Thyroid gland (tissue), 4 donors: Measurements from ENCODE around the gene PTGES. TPM values are rescaled to one million over a fixed set of nuclear protein-coding genes. Genes with fewer than 3 reads are reported as not detected.

ENCODE experiments used
- DNase-seq, 2 donors: peaks; one replicate each; pipeline ENCODE4 v3.0.0-alpha.2; 2019
- H3K27ac ChIP-seq, 3 donors: fragments of 200-600 bp; sonication (generic); 1 replicate in 2 of 3; 2 replicates in 1 of 3; pipeline ENCODE4 v1.5.1; 2016 to 2019; ENCODE audit warnings: mild to moderate bottlenecking in 1 of 3, moderate library complexity in 1 of 3
- H3K27me3 ChIP-seq: fragments of 200-600 bp; sonication (generic); one replicate; pipeline ENCODE4 v1.5.1; 2019
- H3K36me3 ChIP-seq, 2 donors: fragments of 200-600 bp; sonication (generic); one replicate each; pipeline ENCODE4 v1.5.1; 2016 to 2019
- H3K4me1 ChIP-seq, 2 donors: fragments of 200-600 bp; sonication (generic); one replicate each; pipeline ENCODE4 v1.5.1; 2017 to 2019
- H3K4me3 ChIP-seq, 3 donors: fragments of 200-600 bp; sonication (generic); replicated peaks in 1 of 3; 1 replicate in 2 of 3; 2 replicates in 1 of 3; pipeline ENCODE4 v1.5.1; 2016; ENCODE audit warnings: mild to moderate bottlenecking in 1 of 3
- H3K9me3 ChIP-seq: fragments of 200-600 bp; sonication (generic); one replicate; pipeline ENCODE4 v1.5.1; 2017
- POLR2A ChIP-seq, 2 donors: fragments of 450-650 bp; IDR thresholded peaks; one replicate each; pipeline ENCODE4 v1.6.1; 2017; ENCODE audit warnings: antibody characterized with exemption in 2 of 2, mild to moderate bottlenecking in 2 of 2, moderate library complexity in 1 of 2
- WGBS, 2 donors: methylation state at CpG; one replicate each; pipeline ENCODE4 v1.1.5; 2017; 5-methylcytosine and 5-hydroxymethylcytosine counted together
- intact Hi-C: fragments of 100-400 bp; cut with DNase I; formaldehyde crosslinking; loops from one replicate; pipeline ENCODE4 v1.15.1; 2023
- total RNA-seq, 4 donors: library from RNA; depleted of rRNA; stranded (reverse); fragments of >200 nt; gene quantifications; one replicate each; pipeline ENCODE4 v1.2.3, GENCODE V29; 2016
- TF ChIP-seq, protein P1 (sequence below), 6 experiments: fragments of 200-600 bp in 3 of 6; fragments of 450-650 bp in 3 of 6; sonication (generic) in 3 of 6; IDR thresholded peaks; one replicate each; pipeline ENCODE4 v1.5.1; 2016 to 2019; ENCODE audit warnings: antibody characterized with exemption in 6 of 6, mild to moderate bottlenecking in 2 of 6, inconsistent platforms in 1 of 6, moderate library complexity in 1 of 6

Gene PTGES
- total RNA-seq, 4 donors from 2014 or later = 0.29 to 5.3 (median 2.3) TPM

DNA sequence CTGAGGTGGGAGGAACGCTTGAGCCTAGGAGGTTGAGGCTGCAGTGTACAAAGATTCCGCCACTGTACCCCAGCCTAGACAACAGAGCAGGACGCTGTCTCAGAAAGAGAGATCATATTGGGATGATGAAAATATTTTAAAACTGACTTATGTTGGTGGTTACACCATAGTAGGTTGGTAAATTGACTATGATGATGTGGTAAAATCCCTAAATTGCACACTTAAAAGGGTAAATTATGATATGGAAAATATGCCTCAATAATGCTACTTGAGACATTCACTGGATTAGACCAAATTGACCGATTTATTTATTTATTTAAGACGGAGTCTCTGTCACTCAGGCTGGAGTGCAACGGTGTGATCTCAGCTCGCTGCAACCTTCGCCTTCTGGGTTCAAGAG is 28.3 kb upstream of the PTGES start:
- H3K27ac ChIP-seq = no peak overlapping the region
- TF ChIP-seq, protein P1, sequence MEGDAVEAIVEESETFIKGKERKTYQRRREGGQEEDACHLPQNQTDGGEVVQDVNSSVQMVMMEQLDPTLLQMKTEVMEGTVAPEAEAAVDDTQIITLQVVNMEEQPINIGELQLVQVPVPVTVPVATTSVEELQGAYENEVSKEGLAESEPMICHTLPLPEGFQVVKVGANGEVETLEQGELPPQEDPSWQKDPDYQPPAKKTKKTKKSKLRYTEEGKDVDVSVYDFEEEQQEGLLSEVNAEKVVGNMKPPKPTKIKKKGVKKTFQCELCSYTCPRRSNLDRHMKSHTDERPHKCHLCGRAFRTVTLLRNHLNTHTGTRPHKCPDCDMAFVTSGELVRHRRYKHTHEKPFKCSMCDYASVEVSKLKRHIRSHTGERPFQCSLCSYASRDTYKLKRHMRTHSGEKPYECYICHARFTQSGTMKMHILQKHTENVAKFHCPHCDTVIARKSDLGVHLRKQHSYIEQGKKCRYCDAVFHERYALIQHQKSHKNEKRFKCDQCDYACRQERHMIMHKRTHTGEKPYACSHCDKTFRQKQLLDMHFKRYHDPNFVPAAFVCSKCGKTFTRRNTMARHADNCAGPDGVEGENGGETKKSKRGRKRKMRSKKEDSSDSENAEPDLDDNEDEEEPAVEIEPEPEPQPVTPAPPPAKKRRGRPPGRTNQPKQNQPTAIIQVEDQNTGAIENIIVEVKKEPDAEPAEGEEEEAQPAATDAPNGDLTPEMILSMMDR (IDR thresholded peaks at IDR 0.05) = no peak
- no peak for TF ChIP-seq POLR2A (IDR thresholded peaks at IDR 0.05)
- intact Hi-C loops = no loop called here
- no peaks in the 10 kb centered on the region for H3K9me3 ChIP-seq
- no peaks in the 10 kb centered on the region for H3K36me3 ChIP-seq
- no peak for DNase-seq
- H3K27me3 ChIP-seq = no peaks in the 10 kb centered on the region
- H3K4me1 ChIP-seq = peaks cover 0 to 6% of the 10 kb centered on the region in 2 donors
- no peak overlapping the region for H3K4me3 ChIP-seq
- 78 to 80% methylated on average over 8 of the region's 8 CpGs for WGBS, 2 donors

DNA sequence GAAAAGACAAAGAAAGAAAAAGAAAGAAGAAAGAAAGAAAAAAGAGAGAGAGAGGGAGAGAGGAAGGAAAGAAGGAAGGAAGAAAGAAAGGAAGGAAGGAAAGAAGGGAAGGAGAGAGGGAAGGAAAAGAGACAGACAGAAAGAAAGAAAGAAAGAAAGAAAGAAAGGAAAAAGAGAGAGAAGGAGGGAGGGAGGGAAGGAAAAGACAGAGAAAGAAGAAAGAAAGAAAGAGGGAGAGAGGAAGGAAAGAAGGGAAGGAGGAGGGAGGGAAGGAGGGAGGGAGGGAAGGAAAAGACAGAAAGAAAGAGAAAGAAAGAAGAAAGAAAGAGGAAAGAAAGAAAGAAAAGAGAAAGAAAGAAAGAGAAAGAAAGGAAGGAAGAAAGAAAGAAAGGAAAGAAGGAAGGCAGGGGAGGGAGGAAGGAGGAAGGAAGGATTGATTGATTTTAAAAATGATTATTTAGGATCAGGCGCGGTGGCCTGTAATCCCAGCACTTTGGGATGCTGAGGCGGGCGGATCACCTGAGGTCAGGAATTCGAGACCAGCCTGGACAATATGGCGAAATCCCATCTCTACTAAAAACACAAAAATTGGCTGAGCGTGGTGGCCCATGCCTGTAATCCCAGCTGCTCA is 26.8 kb upstream of the PTGES start:
- Histone ChIP-seq H3K27ac (no peak overlapping the region), H3K36me3 (no peaks in the 10 kb centered on the region), H3K27me3 (peaks cover 2% of the 10 kb centered on the region), H3K4me3 (no peak overlapping the region), H3K4me1 (peaks cover 0 to 6% of the 10 kb centered on the region in 2 donors), H3K9me3 (no peaks in the 10 kb centered on the region)
- intact Hi-C loops = no loop called here
- no peak for DNase-seq
- TF ChIP-seq, protein P1 (IDR thresholded peaks at IDR 0.05) = no peak
- TF ChIP-seq POLR2A (IDR thresholded peaks at IDR 0.05) = no peak
- 89% methylated on average over 7 of the region's 7 CpGs for WGBS, 2 donors

DNA sequence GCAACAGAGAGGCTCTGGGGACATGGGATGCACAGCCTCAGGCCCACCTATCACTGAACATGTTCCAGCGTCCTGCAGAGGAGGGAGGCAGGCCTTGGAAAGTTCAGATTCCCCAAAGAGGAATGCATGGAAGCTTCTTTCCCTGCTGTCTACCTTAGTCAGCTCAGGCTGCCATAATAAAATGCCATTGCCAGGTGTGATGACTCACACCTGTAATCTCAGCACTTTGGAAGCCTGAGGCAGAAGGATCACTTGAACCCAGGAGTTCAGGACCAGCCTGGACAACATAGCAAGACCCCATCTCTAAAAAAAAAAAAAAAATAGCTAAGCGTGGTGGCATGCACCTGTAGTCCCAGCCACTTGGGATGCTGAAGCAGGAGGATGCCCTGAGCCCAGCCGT is 25.6 kb upstream of the PTGES start:
- Histone ChIP-seq H3K27me3 (peaks cover 3% of the 10 kb centered on the region), H3K9me3 (no peaks in the 10 kb centered on the region), H3K4me1 (peaks cover 0 to 6% of the 10 kb centered on the region in 2 donors), H3K4me3 (no peak overlapping the region), H3K36me3 (no peaks in the 10 kb centered on the region), H3K27ac (no peak overlapping the region)
- TF ChIP-seq, protein P1 (IDR thresholded peaks at IDR 0.05) = no peak
- TF ChIP-seq POLR2A (IDR thresholded peaks at IDR 0.05) = no peak
- intact Hi-C loops = no loop called here
- 78 to 83% methylated on average over 3 of the region's 3 CpGs for WGBS, 2 donors
- DNase-seq = no peak

DNA sequence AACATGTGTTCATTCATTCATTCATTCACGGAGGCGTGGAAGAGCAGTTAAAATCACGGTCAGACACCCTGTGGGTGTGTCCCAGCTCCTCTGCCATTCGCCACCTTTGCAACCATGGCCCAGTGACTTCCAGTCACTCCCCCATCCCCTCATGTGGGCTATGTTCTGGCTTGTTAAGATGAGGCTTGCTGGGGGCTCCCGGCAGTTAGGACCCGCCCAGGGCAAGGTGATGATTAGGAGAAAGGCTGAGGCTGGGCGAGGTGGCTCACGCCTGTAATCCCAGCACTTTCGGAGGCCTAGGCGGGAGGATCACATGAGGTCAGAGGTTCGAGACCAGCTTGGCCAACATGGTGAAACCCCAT is 24.9 kb upstream of the PTGES start:
- Histone ChIP-seq H3K27me3 (peaks cover 3% of the 10 kb centered on the region), H3K36me3 (no peaks in the 10 kb centered on the region), H3K4me1 (peaks cover 0 to 6% of the 10 kb centered on the region in 2 donors), H3K9me3 (no peaks in the 10 kb centered on the region), H3K27ac (no peak overlapping the region), H3K4me3 (no peak overlapping the region)
- WGBS, 2 donors = 74 to 76% methylated on average over 11 of the region's 11 CpGs
- no peak for DNase-seq
- TF ChIP-seq POLR2A (IDR thresholded peaks at IDR 0.05) = no peak
- TF ChIP-seq, protein P1 (IDR thresholded peaks at IDR 0.05) = no peak
- intact Hi-C loops = no loop called here

DNA sequence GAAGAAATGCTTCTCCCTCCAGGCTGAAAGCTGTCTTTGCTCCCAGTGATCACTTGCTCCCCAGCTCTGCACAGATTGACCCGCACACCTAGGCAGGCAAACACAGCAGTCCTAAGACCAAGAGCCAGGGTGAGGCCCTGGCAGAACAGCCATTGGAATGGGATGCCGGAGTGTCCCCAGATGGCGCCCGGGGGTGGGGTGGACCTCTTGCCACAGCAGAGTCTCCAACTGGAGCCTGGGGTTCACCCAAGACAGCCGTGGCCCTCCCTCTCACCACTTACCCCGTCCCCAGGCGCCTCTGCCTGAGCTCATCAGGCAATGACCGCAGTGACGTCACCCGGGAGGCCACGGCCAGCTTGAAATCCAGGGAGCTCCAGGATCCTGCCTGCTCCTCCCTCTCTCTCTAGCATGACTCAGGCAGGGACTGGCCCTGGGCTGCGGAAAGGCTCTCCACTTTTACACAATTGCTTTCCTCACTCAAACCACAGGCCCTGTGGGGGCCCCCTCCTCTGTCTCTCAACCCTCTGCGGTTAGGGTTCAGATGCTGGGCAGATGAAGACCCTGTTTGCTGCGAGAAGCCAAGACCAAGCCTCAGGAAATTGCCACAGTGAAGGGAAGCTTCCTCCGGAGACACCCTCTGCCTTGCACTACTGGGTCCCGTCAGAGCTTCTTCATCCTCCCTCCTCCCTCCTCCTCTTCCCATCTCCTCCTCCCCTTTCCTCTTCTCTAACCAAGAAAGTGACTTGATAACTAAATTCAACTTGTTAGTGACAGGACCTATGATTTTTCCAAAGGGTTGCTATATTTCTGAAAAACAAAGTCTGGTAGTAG is 24.3 kb upstream of the PTGES start:
- Histone ChIP-seq H3K27ac (peak overlapping the region in 2 of 3 donors; percentile 20 to 31), H3K27me3 (peaks cover 3% of the 10 kb centered on the region), H3K36me3 (no peaks in the 10 kb centered on the region), H3K9me3 (no peaks in the 10 kb centered on the region), H3K4me3 (no peak overlapping the region), H3K4me1 (peaks cover 0 to 6% of the 10 kb centered on the region in 2 donors)
- intact Hi-C loops = no loop called here
- WGBS, 2 donors = 22 to 41% methylated on average over 8 to 13 of the region's 16 CpGs
- TF ChIP-seq, protein P1 (IDR thresholded peaks at IDR 0.05) = no peak
- TF ChIP-seq POLR2A (IDR thresholded peaks at IDR 0.05) = no peak
- peak; percentile 59 to 64 for DNase-seq
